Ishikawa (cell line): ENCODE results near the gene NPBWR2.

Experiments
- CREB1 ChIP-seq: IDR thresholded peaks from 2 replicates; pipeline ENCODE4 v1.6.1; 2012; ENCODE audit warnings: low read depth
- EP300 ChIP-seq: IDR thresholded peaks from 2 replicates; pipeline ENCODE4 v1.6.1; 2012; ENCODE audit warnings: borderline replicate concordance
- NFIC ChIP-seq: IDR thresholded peaks from 2 replicates; pipeline ENCODE4 v1.6.1; 2012
- RAD21 ChIP-seq: IDR thresholded peaks from 2 replicates; pipeline ENCODE4 v1.6.1; 2012; ENCODE audit warnings: low read depth
- TAF1 ChIP-seq: IDR thresholded peaks from 2 replicates; pipeline ENCODE4 v1.6.1; 2012; ENCODE audit warnings: low read depth, mild to moderate bottlenecking
- TEAD4 ChIP-seq: IDR thresholded peaks from 2 replicates; pipeline ENCODE4 v1.6.1; 2012
- YY1 ChIP-seq: IDR thresholded peaks from 2 replicates; pipeline ENCODE4 v1.6.1; 2012; ENCODE audit warnings: low read depth
- TF ChIP-seq, protein P1 (sequence below): IDR thresholded peaks from 2 replicates; pipeline ENCODE4 v1.6.1; 2012; ENCODE audit warnings: low read depth, mild to moderate bottlenecking

DNA sequence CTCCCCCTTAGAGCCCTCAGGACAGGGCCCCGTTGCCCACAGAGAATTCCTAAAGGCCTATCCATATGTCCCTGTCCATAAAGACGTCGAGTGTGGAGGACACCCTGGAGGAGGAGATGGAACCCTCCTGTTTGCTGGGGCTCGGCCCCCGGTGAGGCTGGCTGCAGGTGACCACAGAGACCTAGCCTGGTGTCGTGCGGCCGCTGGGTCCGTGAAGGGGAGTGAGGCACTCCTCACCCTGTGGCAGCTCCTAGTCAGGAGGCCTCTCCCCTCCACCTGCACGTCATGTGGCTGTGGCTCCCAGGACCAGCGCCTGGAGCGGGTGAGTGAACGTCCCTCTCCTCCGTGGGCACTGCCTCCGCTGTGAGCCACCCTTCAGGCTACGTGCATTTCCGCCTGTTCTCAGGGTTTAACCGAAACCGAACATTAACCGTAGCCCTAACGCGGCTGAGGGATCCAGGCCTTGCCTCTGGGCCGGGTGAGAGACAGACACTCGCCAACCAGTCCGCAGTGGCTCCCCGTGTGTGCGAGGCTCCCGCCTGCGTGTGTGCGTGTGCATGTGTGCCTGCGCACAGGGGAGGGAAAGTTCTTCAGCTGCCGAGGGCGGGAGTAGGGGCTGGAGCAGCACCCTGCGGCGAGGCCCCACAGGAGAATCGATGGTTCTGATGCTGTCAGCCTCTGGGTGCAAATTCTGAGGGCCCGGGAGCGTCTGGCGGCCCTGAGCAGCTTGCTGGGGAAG, 50.3 kb downstream of the NPBWR2 start:
- no peak for TF ChIP-seq RAD21
- TF ChIP-seq EP300: no peak
- TF ChIP-seq TAF1: no peak
- TF ChIP-seq, protein P1, sequence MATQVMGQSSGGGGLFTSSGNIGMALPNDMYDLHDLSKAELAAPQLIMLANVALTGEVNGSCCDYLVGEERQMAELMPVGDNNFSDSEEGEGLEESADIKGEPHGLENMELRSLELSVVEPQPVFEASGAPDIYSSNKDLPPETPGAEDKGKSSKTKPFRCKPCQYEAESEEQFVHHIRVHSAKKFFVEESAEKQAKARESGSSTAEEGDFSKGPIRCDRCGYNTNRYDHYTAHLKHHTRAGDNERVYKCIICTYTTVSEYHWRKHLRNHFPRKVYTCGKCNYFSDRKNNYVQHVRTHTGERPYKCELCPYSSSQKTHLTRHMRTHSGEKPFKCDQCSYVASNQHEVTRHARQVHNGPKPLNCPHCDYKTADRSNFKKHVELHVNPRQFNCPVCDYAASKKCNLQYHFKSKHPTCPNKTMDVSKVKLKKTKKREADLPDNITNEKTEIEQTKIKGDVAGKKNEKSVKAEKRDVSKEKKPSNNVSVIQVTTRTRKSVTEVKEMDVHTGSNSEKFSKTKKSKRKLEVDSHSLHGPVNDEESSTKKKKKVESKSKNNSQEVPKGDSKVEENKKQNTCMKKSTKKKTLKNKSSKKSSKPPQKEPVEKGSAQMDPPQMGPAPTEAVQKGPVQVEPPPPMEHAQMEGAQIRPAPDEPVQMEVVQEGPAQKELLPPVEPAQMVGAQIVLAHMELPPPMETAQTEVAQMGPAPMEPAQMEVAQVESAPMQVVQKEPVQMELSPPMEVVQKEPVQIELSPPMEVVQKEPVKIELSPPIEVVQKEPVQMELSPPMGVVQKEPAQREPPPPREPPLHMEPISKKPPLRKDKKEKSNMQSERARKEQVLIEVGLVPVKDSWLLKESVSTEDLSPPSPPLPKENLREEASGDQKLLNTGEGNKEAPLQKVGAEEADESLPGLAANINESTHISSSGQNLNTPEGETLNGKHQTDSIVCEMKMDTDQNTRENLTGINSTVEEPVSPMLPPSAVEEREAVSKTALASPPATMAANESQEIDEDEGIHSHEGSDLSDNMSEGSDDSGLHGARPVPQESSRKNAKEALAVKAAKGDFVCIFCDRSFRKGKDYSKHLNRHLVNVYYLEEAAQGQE: no peak
- no peak for TF ChIP-seq CREB1
- TF ChIP-seq NFIC: no peak
- TF ChIP-seq YY1: no peak
- no peak for TF ChIP-seq TEAD4
